CD14-positive monocyte (primary cell): ENCODE data around the gene RAMACL. TPM values are rescaled to one million over a fixed set of nuclear protein-coding genes. Genes with fewer than 3 reads are reported as not detected.

Source experiments
- DNase-seq, 3 donors: peaks; one replicate each; pipeline ENCODE4 v3.0.0-alpha.2; 2011 to 2022
- H2AFZ ChIP-seq: 2 replicates; pipeline ENCODE4 v1.6.0; 2012; ENCODE audit warnings: mild to moderate bottlenecking, low read depth, low read length, inconsistent platforms; ENCODE audit not compliant: insufficient read depth, poor library complexity, severe bottlenecking
- H3K27ac ChIP-seq, 2 donors: 1 replicate in 1 of 2; 2 replicates in 1 of 2; pipeline ENCODE4 v1.5.1; 2012 to 2013; ENCODE audit warnings: low read length in 2 of 2, control low read depth in 1 of 2, inconsistent platforms in 1 of 2, low read depth in 1 of 2, mild to moderate bottlenecking in 1 of 2
- H3K27me3 ChIP-seq, 2 donors: one replicate each; pipeline versions ENCODE4 v1.6.0 to v1.6.1; 2011 to 2013; ENCODE audit warnings: low read length in 2 of 2; ENCODE audit not compliant: control insufficient read depth in 2 of 2, insufficient read depth in 2 of 2
- H3K36me3 ChIP-seq, 2 donors: replicated peaks in 1 of 2; 1 replicate in 1 of 2; 2 replicates in 1 of 2; pipeline versions ENCODE4 v1.5.1 to v1.6.1; 2012 to 2013; ENCODE audit warnings: low read length in 2 of 2, control low read depth in 1 of 2, inconsistent platforms in 1 of 2, mild to moderate bottlenecking in 1 of 2; ENCODE audit not compliant: insufficient read depth in 2 of 2, control insufficient read depth in 1 of 2
- H3K4me1 ChIP-seq, 2 donors: 1 replicate in 1 of 2; 2 replicates in 1 of 2; pipeline versions ENCODE4 v1.5.1 to v1.6.1; 2012 to 2013; ENCODE audit warnings: low read length in 2 of 2, control low read depth in 1 of 2, inconsistent platforms in 1 of 2, mild to moderate bottlenecking in 1 of 2, moderate library complexity in 1 of 2; ENCODE audit not compliant: insufficient read depth in 2 of 2, control insufficient read depth in 1 of 2
- H3K4me2 ChIP-seq: replicated peaks from 2 replicates; pipeline ENCODE3; 2012; ENCODE audit warnings: low read length, moderate library complexity, mild to moderate bottlenecking; ENCODE audit not compliant: poor library complexity, severe bottlenecking; ENCODE audit errors: extremely low read depth
- H3K4me3 ChIP-seq, 3 experiments: fragments of 200-600 bp in 1 of 3; sonication (generic) in 1 of 3; replicated peaks in 1 of 3; 1 replicate in 2 of 3; 2 replicates in 1 of 3; pipeline ENCODE4 v1.5.1; 2011 to 2013; ENCODE audit warnings: low read length in 3 of 3, mild to moderate bottlenecking in 3 of 3, control low read depth in 2 of 3, low read depth in 2 of 3, inconsistent platforms in 1 of 3, moderate library complexity in 1 of 3
- H3K79me2 ChIP-seq: 2 replicates; pipeline ENCODE4 v1.6.0; 2012; ENCODE audit warnings: mild to moderate bottlenecking, control low read depth, inconsistent platforms, low read length, moderate library complexity; ENCODE audit not compliant: insufficient read depth
- H3K9ac ChIP-seq: 2 replicates; pipeline ENCODE4 v1.6.0; 2017; ENCODE audit warnings: low read length, mild to moderate bottlenecking; ENCODE audit not compliant: insufficient read depth, poor library complexity, severe bottlenecking
- H3K9me3 ChIP-seq, 2 donors: replicated peaks in 1 of 2; 1 replicate in 1 of 2; 2 replicates in 1 of 2; pipeline versions ENCODE4 v1.5.1 to v1.6.1; 2012 to 2013; ENCODE audit warnings: low read length in 2 of 2, control low read depth in 1 of 2; ENCODE audit not compliant: control insufficient read depth in 1 of 2, insufficient read depth in 1 of 2
- H4K20me1 ChIP-seq: 2 replicates; pipeline ENCODE4 v1.6.0; 2012; ENCODE audit warnings: mild to moderate bottlenecking, low read length, control low read depth, moderate library complexity; ENCODE audit not compliant: insufficient read depth
- H3K27ac Mint-ChIP-seq, 7 donors: one replicate each; pipeline ENCODE4 v1.8.0; 2020; ENCODE audit warnings: mild to moderate bottlenecking in 7 of 7, mixed read lengths in 7 of 7, moderate library complexity in 6 of 7, inconsistent platforms in 2 of 7
- H3K27me3 Mint-ChIP-seq, 3 donors: one replicate each; pipeline ENCODE4 v1.8.0; 2021 to 2022; ENCODE audit warnings: low read depth in 3 of 3, mild to moderate bottlenecking in 3 of 3, mixed read lengths in 3 of 3, moderate library complexity in 3 of 3, inconsistent platforms in 1 of 3
- H3K36me3 Mint-ChIP-seq, 2 donors: one replicate each; pipeline ENCODE4 v1.8.0; 2020; ENCODE audit warnings: mixed read lengths in 2 of 2, inconsistent platforms in 1 of 2, mild to moderate bottlenecking in 1 of 2
- H3K4me1 Mint-ChIP-seq: one replicate; pipeline ENCODE4 v1.8.0; 2020; ENCODE audit warnings: mild to moderate bottlenecking, mixed read lengths
- H3K4me3 Mint-ChIP-seq, 2 donors: one replicate each; pipeline ENCODE4 v1.8.0; 2020; ENCODE audit warnings: mild to moderate bottlenecking in 2 of 2, mixed read lengths in 2 of 2, moderate library complexity in 1 of 2
- H3K9me3 Mint-ChIP-seq, 7 donors: one replicate each; pipeline ENCODE4 v1.8.0; 2020 to 2022; ENCODE audit warnings: mixed read lengths in 7 of 7, mild to moderate bottlenecking in 6 of 7, moderate library complexity in 6 of 7, inconsistent platforms in 2 of 7
- WGBS: methylation state at CpG from one replicate; pipeline ENCODE4 v1.1.5; 2013; ENCODE audit warnings: missing lambda C conversion rate; ENCODE audit not compliant: insufficient coverage; 5-methylcytosine and 5-hydroxymethylcytosine counted together
- intact Hi-C, 2 donors: fragments of 100-400 bp; cut with micrococcal nuclease; formaldehyde crosslinking; loops; one replicate each; pipeline versions ENCODE4 v1.15.0 to v1.15.1; 2023
- polyA plus RNA-seq, 3 donors: library from polyadenylated mRNA; depleted of rRNA in 1 of 3; unstranded in 2 of 3; stranded (reverse) in 1 of 3; fragments of 300-500 nt in 2 of 3; fragments of >200 nt in 1 of 3; fragmentation: Illumina TruSeq in 2 of 3; gene quantifications; 1 replicate in 2 of 3; 2 replicates in 1 of 3; pipeline ENCODE4 v1.2.3, GENCODE V29; 2012 to 2021
- TF ChIP-seq, protein P1 (sequence below): fragments of 200-600 bp; IDR thresholded peaks from one replicate; pipeline ENCODE4 v1.8.0; 2022; ENCODE audit warnings: antibody characterized with exemption, mild to moderate bottlenecking

The RAMACL gene
- polyA plus RNA-seq, 3 donors, result 0.05 to 0.33 (median 0.11) TPM

DNA sequence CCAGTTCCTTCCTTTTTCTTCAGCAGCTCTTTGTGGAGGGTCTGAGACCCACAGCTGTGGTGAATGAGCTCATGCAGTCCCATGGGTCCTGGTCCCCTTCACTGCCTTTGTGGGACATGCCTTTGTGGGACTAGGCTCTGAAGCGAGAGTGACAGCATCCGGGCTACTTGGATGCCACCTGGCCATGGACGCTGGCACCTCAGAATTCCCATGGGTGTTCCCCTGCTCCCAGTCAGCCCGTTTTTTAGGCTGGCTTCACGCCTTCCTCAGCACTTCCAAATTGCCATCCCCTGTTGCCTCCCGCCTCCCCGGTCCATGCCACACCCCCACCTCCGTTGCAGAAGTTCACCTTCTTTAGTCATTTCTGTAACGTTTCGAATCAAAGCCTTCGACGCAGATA is 45.1 kb downstream of the RAMACL start:
- Histone ChIP-seq H3K27me3 (no peaks in the 10 kb centered on the region), H3K36me3 (no peaks in the 10 kb centered on the region), H2AFZ (no peak overlapping the region), H3K4me2 (peak overlapping the region; percentile 20), H3K9me3 (no peaks in the 10 kb centered on the region), H3K79me2 (no peaks in the 10 kb centered on the region), H3K4me3 (peak overlapping the region in 1 of 3 experiments; percentile 25), H3K9ac (no peak overlapping the region), H4K20me1 (no peaks in the 10 kb centered on the region), H3K27ac (no peak overlapping the region), H3K4me1 (peaks cover 0 to 4% of the 10 kb centered on the region in 2 donors)
- Mint-ChIP-seq H3K4me3 (peak overlapping the region; percentile 52 to 53), H3K9me3 (peaks cover 0 to 5% (median 0%) of the 10 kb centered on the region in 7 donors), H3K4me1 (peaks cover 18% of the 10 kb centered on the region), H3K27me3 (peaks cover 0 to 5% (median 5%) of the 10 kb centered on the region in 3 donors), H3K36me3 (no peaks in the 10 kb centered on the region), H3K27ac (peak overlapping the region in 1 of 7 donors; percentile 68)
- TF ChIP-seq, protein P1, sequence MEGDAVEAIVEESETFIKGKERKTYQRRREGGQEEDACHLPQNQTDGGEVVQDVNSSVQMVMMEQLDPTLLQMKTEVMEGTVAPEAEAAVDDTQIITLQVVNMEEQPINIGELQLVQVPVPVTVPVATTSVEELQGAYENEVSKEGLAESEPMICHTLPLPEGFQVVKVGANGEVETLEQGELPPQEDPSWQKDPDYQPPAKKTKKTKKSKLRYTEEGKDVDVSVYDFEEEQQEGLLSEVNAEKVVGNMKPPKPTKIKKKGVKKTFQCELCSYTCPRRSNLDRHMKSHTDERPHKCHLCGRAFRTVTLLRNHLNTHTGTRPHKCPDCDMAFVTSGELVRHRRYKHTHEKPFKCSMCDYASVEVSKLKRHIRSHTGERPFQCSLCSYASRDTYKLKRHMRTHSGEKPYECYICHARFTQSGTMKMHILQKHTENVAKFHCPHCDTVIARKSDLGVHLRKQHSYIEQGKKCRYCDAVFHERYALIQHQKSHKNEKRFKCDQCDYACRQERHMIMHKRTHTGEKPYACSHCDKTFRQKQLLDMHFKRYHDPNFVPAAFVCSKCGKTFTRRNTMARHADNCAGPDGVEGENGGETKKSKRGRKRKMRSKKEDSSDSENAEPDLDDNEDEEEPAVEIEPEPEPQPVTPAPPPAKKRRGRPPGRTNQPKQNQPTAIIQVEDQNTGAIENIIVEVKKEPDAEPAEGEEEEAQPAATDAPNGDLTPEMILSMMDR, result no peak
- intact Hi-C loops, result no loop called here
- no peak for DNase-seq
- WGBS, result 77% methylated on average over 12 of the region's 12 CpGs

DNA sequence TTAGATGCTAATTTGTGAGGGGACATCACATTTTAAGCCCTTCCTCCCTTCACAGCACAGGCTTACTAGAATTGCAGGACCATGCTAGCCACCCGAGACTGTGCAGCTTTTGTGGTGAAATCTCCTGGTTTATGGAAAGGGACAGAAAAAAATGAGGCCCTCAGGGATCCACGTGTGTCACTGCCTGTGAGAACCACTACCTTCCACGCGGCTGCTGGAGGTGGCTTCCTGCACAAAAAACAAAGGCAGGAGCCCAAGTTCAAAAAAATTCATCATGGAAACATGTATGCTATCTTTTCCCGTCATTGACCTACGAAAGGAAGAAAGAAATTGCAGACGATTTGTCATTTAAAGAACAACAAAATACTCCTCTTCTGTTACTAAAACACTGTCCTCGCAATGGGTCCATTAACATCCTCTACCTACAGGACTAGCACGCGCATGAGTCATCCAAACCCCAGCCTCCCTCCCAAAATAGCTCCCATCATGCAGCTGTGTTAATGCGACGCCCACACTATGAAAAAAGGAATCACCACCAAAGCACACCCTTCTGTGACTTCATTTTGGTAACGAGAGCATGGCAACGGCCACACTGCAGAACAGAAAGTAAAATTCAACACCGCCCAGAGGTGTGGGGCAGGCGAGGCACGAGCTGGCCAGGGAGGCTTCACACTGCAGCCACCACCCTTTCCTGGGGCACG is 45.7 kb downstream of the RAMACL start:
- Histone ChIP-seq H3K4me2 (peak overlapping the region; percentile 20), H3K36me3 (no peaks in the 10 kb centered on the region), H3K27ac (no peak overlapping the region), H3K9me3 (no peaks in the 10 kb centered on the region), H3K27me3 (no peaks in the 10 kb centered on the region), H4K20me1 (no peaks in the 10 kb centered on the region), H3K4me1 (peaks cover 0 to 4% of the 10 kb centered on the region in 2 donors), H3K4me3 (peak overlapping the region in 1 of 3 experiments; percentile 25), H3K9ac (no peak overlapping the region), H2AFZ (no peak overlapping the region), H3K79me2 (no peaks in the 10 kb centered on the region)
- Mint-ChIP-seq H3K27me3 (peaks cover 0 to 5% (median 5%) of the 10 kb centered on the region in 3 donors), H3K4me1 (peaks cover 18% of the 10 kb centered on the region), H3K4me3 (peak overlapping the region; percentile 52 to 53), H3K9me3 (peaks cover 0 to 5% (median 0%) of the 10 kb centered on the region in 7 donors), H3K27ac (peak overlapping the region in 1 of 7 donors; percentile 19), H3K36me3 (no peaks in the 10 kb centered on the region)
- peak; percentile 18 to 44 (median 18) for DNase-seq
- 55% methylated on average over 15 of the region's 18 CpGs for WGBS
- TF ChIP-seq, protein P1, result no peak
- intact Hi-C loops, result no loop called here
